HepG2 (cell line): ENCODE measurements around the gene HERPUD2. TPM values are rescaled to one million over a fixed set of nuclear protein-coding genes. Genes with fewer than 3 reads are reported as not detected.

Experiments
- ATAC-seq: fragments of 200-7000 bp; cut with Tn5 transposase; 3 replicates; pipeline ENCODE4 v1.9.1; 2020; ENCODE audit warnings: mild to moderate bottlenecking, moderate library complexity
- BruUV-seq: library from RNA; stranded (reverse); fragments of 400-500 nt; replicated peaks from 2 replicates; lab custom pipeline; 2021; lab: Mats Ljungman, UMichigan
- CTCF ChIA-PET: fragments of 300-600 bp; formaldehyde crosslinking; extraction: SDS; loops from one replicate; lab custom pipeline; 2021; ENCODE audit warnings: low total read pairs, inconsistent platforms, low intra/inter-chr PET ratio; lab: Yijun Ruan, JAX
- POLR2A ChIA-PET: fragments of 350-600 bp; sonication (Branson Sonifier 250); formaldehyde crosslinking; loops from one replicate; lab custom pipeline; 2020; ENCODE audit warnings: antibody characterized with exemption, inconsistent platforms; lab: Yijun Ruan, JAX
- DNase-seq: peaks from one replicate; pipeline ENCODE4 v3.0.0-alpha.2; 2015; ENCODE audit warnings: low spot score
- FAIRE-seq: peaks from 3 replicates; lab custom pipeline; 2011; peaks lifted over from hg19 to GRCh38; lab: Jason Lieb, UNC
- H2AFZ ChIP-seq: one replicate; pipeline ENCODE4 v1.6.1; 2011; ENCODE audit warnings: low read length, inconsistent platforms
- H3K27ac ChIP-seq: fragments of 300-600 bp; 3 replicates; pipeline ENCODE4 v1.8.0; 2011; ENCODE audit warnings: mixed run types, mild to moderate bottlenecking, mixed read lengths, low read length, inconsistent platforms; ENCODE audit not compliant: insufficient read depth; ENCODE audit errors: extremely low read length
- H3K27me3 ChIP-seq, 2 experiments: fragments of 200-600 bp in 1 of 2; 2 replicates in 1 of 2; 3 replicates in 1 of 2; pipeline versions ENCODE4 v1.6.0 to v1.8.0; 2011; ENCODE audit warnings: low read length in 2 of 2, mild to moderate bottlenecking in 2 of 2, moderate library complexity in 2 of 2, inconsistent platforms in 1 of 2; ENCODE audit not compliant: insufficient read depth in 2 of 2, control insufficient read depth in 1 of 2
- H3K36me3 ChIP-seq, 2 experiments: fragments of 200-600 bp in 1 of 2; replicated peaks in 1 of 2; 2 replicates in 1 of 2; 3 replicates in 1 of 2; pipeline versions ENCODE4 v1.5.1 to v1.8.0; 2011; ENCODE audit warnings: low read length in 2 of 2, inconsistent platforms in 1 of 2; ENCODE audit not compliant: insufficient read depth in 2 of 2, control insufficient read depth in 1 of 2
- H3K4me1 ChIP-seq: 2 replicates; pipeline ENCODE4 v1.5.1; 2012; ENCODE audit warnings: low read length, inconsistent platforms; ENCODE audit not compliant: insufficient read depth
- H3K4me2 ChIP-seq: 2 replicates; pipeline ENCODE4 v1.6.0; 2011; ENCODE audit warnings: low read depth, low read length, inconsistent platforms
- H3K4me3 ChIP-seq, 3 experiments: fragments of 200-600 bp in 1 of 3; sonication (generic), shearing (Covaris generic) in 1 of 3; replicated peaks in 1 of 3; 2 replicates each; pipeline ENCODE4 v1.5.1; 2011 to 2016; ENCODE audit warnings: low read length in 3 of 3, inconsistent platforms in 2 of 3, low read depth in 2 of 3, mild to moderate bottlenecking in 2 of 3, control low read depth in 1 of 3, mixed read lengths in 1 of 3; ENCODE audit not compliant: insufficient read depth in 1 of 3
- H3K79me2 ChIP-seq: one replicate; pipeline ENCODE4 v1.6.1; 2011; ENCODE audit warnings: low read length, inconsistent platforms; ENCODE audit not compliant: insufficient read depth
- H3K9ac ChIP-seq: 2 replicates; pipeline ENCODE4 v1.6.0; 2011; ENCODE audit warnings: mild to moderate bottlenecking, low read depth, low read length, inconsistent platforms; ENCODE audit not compliant: insufficient read depth
- H3K9me3 ChIP-seq: 2 replicates; pipeline ENCODE4 v1.5.1; 2012; ENCODE audit warnings: mild to moderate bottlenecking, low read length
- H4K20me1 ChIP-seq: 2 replicates; pipeline ENCODE4 v1.6.0; 2011; ENCODE audit warnings: inconsistent platforms, mild to moderate bottlenecking, low read length, moderate library complexity; ENCODE audit not compliant: insufficient read depth
- CREBL2 ChIP-seq: sonication (generic); formaldehyde crosslinking; IDR thresholded peaks from 2 replicates; pipeline ENCODE4 v1.8.1; 2023; ENCODE audit warnings: missing genetic modification reagents, mild to moderate bottlenecking, borderline replicate concordance
- MAFK ChIP-seq, 2 experiments: IDR thresholded peaks in 1 of 2; conservative IDR thresholded peaks in 1 of 2; 2 replicates each; pipeline ENCODE4 v1.6.1; 2011; ENCODE audit warnings: improper control_type of control experiment in 2 of 2, low read length in 2 of 2
- MBD4 ChIP-seq: IDR thresholded peaks from 2 replicates; pipeline ENCODE4 v1.6.1; 2012; ENCODE audit warnings: low read length, inconsistent platforms, borderline replicate concordance
- NRL ChIP-seq: sonication (generic); formaldehyde crosslinking; IDR thresholded peaks from 2 replicates; pipeline ENCODE4 v1.5.0; 2020; ENCODE audit warnings: missing genetic modification reagents, mild to moderate bottlenecking, moderate library complexity, borderline replicate concordance
- RBM22 ChIP-seq: fragments of 200-400 bp; formaldehyde crosslinking; optimal IDR thresholded peaks from 2 replicates; pipeline ENCODE3; 2017; ENCODE audit warnings: mild to moderate bottlenecking, low read length, moderate library complexity
- RNF219 ChIP-seq: sonication (generic); formaldehyde crosslinking; IDR thresholded peaks from 2 replicates; pipeline ENCODE4 v1.5.0; 2020; ENCODE audit warnings: mild to moderate bottlenecking, missing genetic modification reagents
- SALL1 ChIP-seq: sonication (generic); formaldehyde crosslinking; IDR thresholded peaks from 2 replicates; pipeline ENCODE4 v1.8.0; 2022; ENCODE audit warnings: mild to moderate bottlenecking, missing genetic modification reagents
- ZNF207 ChIP-seq: fragments of 450-650 bp; IDR thresholded peaks from 2 replicates; pipeline ENCODE4 v1.6.1; 2016; ENCODE audit warnings: antibody characterized with exemption, borderline replicate concordance
- ZNF275 ChIP-seq: sonication (generic); formaldehyde crosslinking; IDR thresholded peaks from 2 replicates; pipeline ENCODE4 v1.8.0; 2022; ENCODE audit warnings: missing genetic modification reagents, mild to moderate bottlenecking, inconsistent platforms, borderline replicate concordance
- ZNF343 ChIP-seq: sonication (generic); formaldehyde crosslinking; IDR thresholded peaks from 2 replicates; pipeline ENCODE4 v1.4.0; 2020; ENCODE audit warnings: mild to moderate bottlenecking, missing genetic modification reagents
- ZNF513 ChIP-seq: sonication (generic); formaldehyde crosslinking; conservative IDR thresholded peaks from 2 replicates; pipeline ENCODE4 v1.5.0; 2020; ENCODE audit warnings: missing genetic modification reagents
- ZNF646 ChIP-seq: sonication (generic); formaldehyde crosslinking; IDR thresholded peaks from 2 replicates; pipeline ENCODE4 v1.9.0; 2021; ENCODE audit warnings: mild to moderate bottlenecking, missing genetic modification reagents
- WGBS: methylation state at CpG from one replicate; pipeline ENCODE4 v1.1.6; 2017; ENCODE audit warnings: low lambda C conversion rate; 5-methylcytosine and 5-hydroxymethylcytosine counted together
- in situ Hi-C: cut with HindIII; loops from 2 replicates; pipeline ENCODE4 v1.10.0; 2017; ENCODE audit warnings: low pct_unique_long_range_greater_than_20kb; ENCODE audit not compliant: extremely low pct_ligation_motif_present
- intact Hi-C: fragments of 100-400 bp; cut with micrococcal nuclease; formaldehyde crosslinking; loops from one replicate; pipeline ENCODE4 v1.10.0; 2022; ENCODE audit not compliant: unreplicated experiment
- polyA plus RNA-seq, 8 experiments: library from polyadenylated mRNA; depleted of rRNA in 3 of 8; stranded (reverse) in 7 of 8; unstranded in 1 of 8; fragments of >200 nt; fragmentation: Illumina TruSeq in 4 of 8; extraction: Trizol in 4 of 8; gene quantifications; 2 replicates each; pipeline versions ENCODE4 v1.2.1 to v1.2.3, GENCODE V29; 2011 to 2016; ENCODE audit warnings: low read depth in 4 of 8, missing spikeins in 1 of 8, mixed read lengths in 1 of 8; ENCODE audit not compliant: insufficient read depth in 1 of 8
- total RNA-seq, 5 experiments: library from RNA; depleted of rRNA; stranded (reverse); fragments of >200 nt; fragmentation: Illumina TruSeq; extraction: Trizol; gene quantifications; 2 replicates each; pipeline ENCODE4 v1.2.3, GENCODE V29; 2016; ENCODE audit warnings: low read depth in 1 of 5

HERPUD2 gene
- total and polyA plus RNA-seq, 2 of the 13 experiments (the other 11 are each of a cell fraction or from before 2014, with no cell fraction given): 10.7 to 38.6 TPM

GRCh38 chr7:35680403-35681013 lies 14.4 kb downstream of the HERPUD2 start:
- no peaks in the 10 kb centered on the region; the same call in 1 of the 2 replicates for H4K20me1 ChIP-seq
- H3K4me3 ChIP-seq: no peak overlapping the region
- H3K4me2 ChIP-seq: no peak overlapping the region
- 93% methylated on average over 2 of the region's 2 CpGs for WGBS
- no peak overlapping the region for H2AFZ ChIP-seq
- POLR2A ChIA-PET: no interaction called here
- in situ Hi-C loops: no loop called here
- H3K4me1 ChIP-seq: no peaks in the 10 kb centered on the region
- H3K27ac ChIP-seq: no peak overlapping the region
- DNase-seq (no peak), FAIRE-seq (no peak), ATAC-seq (no peak)
- H3K36me3 ChIP-seq: no peaks in the 10 kb centered on the region; a peak in 1 of 5 replicates
- H3K79me2 ChIP-seq: peaks cover 44% of the 10 kb centered on the region
- no peak overlapping the region for H3K9ac ChIP-seq
- intact Hi-C loops: no loop called here
- CTCF ChIA-PET: no interaction called here
- BruUV-seq: no TSS peak
- H3K27me3 ChIP-seq: no peaks in the 10 kb centered on the region
- H3K9me3 ChIP-seq: no peaks in the 10 kb centered on the region
- no peak for TF ChIP-seq RNF219 (CRISPR knock-in tag)
- TF ChIP-seq NRL (CRISPR knock-in tag): no peak
- no peak for TF ChIP-seq RBM22
- TF ChIP-seq MBD4: no peak
- TF ChIP-seq ZNF275 (CRISPR knock-in tag): no peak
- TF ChIP-seq MAFK (conservative IDR thresholded peaks at IDR 0.05 in 1 of 2, IDR thresholded peaks at IDR 0.05 in 1 of 2; ENCODE audit: low read length in 2 of 2): no peak
- no peak for TF ChIP-seq ZNF343
- TF ChIP-seq ZNF513: no peak
- TF ChIP-seq ZNF646 (CRISPR knock-in tag): no peak
- no peak for TF ChIP-seq SALL1 (CRISPR knock-in tag)
- TF ChIP-seq CREBL2: no peak
- TF ChIP-seq ZNF207: no peak
